ENCODE measurements around the gene FSCN2.

FSCN2 gene

DNA sequence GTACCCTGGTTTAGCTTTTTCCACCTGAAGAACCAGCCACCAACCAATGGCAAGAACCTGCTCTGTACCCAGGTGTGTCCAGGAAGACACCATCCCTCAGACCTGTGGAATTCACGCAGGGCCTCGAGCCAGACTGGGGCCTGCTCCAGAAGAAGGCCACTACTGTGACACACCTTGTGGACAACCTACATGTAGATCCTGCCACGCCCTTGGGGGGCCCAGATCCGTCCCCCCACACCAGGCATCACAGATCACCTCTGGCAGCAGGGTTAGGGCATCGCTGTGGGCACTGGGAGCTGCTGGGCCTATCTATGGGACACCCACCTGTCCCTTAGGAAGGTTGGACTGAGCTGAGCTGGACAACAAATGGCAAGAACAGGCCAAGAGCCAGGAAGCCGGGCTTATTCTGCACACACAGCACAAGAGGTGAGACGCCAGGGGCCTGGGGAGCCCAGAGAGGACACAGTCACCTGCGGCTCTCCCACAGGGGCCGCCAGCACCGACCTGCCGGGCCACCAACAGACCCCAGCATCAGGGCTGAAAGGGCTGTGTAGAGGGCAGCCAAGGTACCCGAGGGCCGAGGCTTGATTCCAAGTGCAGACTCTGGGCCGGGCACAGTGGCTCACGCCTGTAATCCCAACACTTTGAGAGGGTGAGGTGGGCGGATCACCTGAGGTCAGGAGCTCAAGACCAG lies 16.3 kb downstream of the FSCN2 start:
- DNase-seq = no peak

DNA sequence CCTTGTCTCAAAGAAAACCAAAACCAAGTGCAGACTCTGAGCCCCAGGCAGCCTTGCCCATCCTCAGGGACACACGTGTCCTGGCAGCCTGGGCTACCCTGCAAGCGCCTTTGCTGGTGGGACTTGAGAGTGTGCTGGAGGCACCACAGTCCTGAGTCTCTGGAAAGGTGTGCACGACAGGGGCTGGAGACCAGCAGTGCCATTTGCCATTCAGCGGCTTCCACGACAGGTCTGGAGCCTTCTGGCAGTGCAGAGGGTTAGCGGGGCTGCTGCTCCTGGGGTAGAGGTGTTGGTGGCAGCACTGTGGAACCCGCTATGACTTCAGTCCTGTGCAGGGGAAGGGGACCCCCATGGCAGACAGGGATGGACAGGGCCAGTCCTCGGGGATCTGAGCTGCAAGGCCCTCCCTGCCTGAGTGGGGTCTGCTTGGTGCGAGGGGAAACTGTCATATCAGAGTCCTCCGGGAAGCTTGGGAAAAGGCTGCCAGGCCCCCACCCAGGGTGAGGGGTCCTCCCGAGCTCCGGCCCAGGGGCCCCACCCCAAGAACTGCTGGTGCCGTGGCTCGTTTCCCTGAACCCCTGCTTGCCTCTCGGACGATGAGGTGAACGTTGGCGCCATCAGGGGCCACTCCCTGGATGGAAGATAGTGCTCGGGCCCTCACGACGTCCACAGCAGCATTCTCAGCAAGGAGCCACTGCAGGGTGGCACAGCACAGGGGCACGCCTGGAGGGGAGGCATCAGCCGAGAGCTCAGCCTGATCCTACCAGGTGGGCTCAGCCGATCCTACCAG lies 17.2 kb downstream of the FSCN2 start:
- DNase-seq = no peak

DNA sequence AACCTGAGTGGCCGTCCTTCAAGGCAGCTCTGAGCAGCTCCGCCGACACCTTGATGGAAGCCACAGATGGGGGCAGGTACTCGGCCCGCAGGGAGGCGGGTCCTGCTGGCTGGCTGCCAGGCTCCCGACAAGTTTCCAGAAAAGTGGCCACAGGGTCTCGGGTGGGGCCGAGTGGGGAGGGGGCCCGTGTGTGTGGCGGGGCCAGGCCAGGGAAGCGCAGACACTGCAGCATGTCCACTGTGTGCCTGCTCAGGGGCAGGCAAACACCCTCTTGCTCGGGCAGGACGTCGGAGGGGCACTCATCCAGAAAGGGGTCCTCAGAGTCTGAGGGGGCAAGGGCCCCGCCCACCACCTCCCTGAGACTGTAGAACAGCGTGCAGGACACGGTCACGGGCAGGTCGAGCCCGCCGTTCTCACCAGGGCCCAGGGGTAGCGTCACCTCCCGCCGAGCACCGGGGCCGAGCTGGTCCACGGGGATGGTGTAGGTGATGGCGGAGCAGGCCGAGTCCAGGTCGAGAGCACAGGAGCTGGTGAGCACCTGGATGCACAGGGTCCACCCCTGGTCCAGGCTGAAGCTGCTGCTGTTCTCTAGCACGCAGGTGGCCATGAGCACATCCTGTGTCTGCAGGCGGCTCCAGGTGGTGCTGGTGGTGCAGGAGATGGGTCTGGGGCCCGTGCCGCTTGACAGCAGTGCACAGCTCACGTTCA lies 18.9 kb downstream of the FSCN2 start:
- DNase-seq = no peak

DNA sequence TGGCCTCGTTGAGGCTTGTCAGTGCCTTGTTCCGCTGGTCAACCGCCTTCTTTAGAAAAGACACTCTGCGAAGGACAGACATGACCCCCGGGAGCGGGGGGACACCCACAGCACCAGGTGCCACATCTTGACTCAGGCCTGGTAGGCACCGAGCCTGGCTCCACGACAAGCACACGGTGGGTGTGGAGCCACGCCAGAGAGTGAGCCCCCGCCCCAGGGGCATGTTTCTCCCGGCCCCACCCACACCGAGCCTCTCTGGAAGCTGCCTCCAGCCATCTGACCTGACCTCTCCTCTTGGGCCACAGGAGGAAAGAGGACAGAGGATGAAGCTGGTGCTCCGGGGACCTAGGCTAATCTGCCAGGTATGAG lies 19.4 kb downstream of the FSCN2 start:
- DNase-seq = no peak

GRCh38 chr17:81549031-81549557 lies 20.9 kb downstream of the FSCN2 start:
- DNase-seq = no peak

DNA sequence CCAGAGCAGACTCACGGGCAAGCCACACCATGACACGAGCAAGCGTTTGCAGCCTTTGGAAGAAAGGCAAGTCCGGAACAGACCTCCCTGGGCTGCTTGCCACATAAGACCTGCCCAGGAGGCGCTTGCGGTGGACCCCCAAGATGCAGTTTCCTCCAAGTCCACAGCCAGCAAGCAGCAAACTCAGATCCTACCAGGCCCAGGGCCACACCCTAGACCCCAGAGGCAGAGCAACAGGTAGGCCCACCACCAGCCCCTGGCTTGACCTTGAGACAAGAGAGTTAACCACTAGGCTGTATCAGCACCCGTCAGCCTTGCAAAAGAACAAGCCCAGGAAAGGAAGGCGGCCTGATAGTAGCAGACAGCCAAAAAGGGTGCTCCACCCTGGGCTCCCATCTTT lies 21.6 kb downstream of the FSCN2 start:
- DNase-seq = no peak

GRCh38 chr17:81550285-81550684 lies 22.1 kb downstream of the FSCN2 start:
- no peak for DNase-seq

DNA sequence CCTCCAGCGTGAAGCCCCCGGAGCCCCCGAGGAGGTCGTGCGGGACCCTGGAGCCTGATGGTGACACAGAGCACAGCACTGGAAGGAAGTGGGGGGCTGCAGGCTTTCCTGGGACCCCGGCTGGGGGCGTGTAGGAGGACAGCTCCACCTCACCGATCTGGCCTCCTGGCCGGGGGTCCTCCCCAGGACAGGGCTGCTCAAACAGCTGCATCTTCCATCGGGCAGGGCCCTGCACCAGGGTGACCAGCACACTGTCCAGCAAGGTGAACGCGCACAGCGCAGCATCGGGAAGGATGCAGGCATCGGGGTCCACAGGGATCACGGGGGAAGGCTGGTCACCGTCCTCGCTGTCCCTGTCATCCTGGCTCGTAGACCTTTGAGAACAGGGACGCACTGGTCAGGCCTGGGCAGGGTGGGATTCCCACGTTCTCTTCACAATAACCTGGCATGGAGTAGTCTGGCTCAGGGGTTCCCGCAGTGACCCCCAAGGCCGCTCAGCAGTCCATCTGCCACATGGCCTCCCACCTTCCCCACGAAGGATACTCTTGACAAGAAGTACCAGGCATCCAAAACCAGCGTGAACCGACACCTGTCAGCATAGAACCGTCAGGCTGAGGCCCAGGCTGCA lies 22.8 kb downstream of the FSCN2 start:
- DNase-seq = no peak

DNA sequence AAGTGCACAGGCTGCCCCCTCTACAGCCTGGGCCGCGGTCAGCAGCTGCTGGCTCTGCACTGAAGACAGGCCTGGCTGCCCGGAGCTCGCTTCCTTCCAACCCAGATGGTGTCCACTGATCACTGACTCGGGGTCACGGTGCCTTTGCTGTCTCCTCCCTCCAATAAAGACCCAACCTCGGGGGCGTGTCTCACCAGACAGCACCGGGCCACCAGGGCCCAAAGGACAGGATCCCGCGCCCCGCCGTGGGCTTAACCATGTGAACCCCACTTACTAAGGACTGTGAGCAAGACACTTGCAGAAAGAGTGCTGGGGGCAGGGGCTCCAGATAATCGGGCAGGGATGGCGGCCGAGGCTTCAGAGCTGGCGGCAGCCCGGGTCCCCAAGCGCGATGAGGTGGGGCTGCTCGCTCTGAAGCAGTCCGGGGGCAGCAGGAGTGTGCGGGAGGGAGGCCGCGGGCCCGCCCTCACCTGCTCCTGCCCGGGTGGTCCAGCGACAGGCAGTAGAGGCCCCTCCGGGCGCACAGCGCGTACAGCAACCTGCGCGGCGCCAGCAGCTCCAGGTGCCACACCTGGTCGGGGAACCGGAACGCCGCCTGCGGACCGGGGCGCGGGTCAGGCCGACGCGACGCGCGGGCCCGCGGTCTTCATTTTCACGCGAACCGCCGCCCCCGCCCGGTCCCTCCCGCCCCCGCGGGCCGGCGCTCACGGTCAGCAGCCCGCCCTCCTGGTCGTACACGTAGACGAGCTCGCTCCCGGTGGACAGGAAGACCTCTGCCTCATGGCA lies 23.5 kb downstream of the FSCN2 start:
- DNase-seq = no peak

DNA sequence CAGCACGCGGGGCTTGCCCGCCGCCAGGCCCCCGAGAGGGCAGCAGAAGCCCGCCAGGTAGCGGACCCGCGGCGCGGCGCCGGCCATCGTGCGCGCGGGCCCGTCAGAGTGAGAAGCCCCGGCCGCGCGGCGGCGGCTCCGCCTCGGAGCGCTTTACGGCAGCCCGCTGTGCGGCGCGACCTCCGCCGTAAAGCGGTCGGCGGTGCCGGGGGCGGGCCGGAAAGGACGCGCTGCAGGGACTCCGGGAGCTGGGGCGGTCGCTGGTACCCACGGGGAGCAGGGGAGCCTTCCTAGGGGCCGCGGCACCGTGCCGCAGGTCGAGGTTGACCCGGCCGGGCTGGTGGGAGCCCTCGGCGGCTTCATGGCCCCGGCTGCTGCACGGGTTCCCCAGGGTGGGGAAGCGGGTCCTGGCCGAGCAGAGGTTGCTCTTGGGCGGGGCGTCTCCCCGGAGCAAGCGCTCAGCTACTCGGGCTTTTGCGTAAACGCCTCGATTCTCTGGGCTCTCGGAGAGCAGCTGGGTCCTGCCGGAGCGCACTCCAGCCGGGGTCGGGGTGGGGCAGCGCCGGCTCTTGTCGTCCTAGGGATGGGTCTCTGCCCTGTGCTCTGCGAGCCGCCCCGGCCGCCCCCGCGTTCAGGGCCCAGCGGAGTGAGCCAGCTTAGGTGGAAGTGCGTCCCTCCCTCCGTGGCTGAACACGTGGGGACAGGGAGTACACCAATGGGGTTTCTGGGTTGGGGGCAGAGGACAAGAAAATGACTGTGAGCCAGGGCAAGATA lies 24.3 kb downstream of the FSCN2 start, which contains the start of gene FAAP100:
FAAP100 (minus strand) TSS at position 110 of the 774 bp plus-strand sequence; CDS start at position 87, 23 bp downstream.
- peak; percentile 80 for DNase-seq

GRCh38 chr17:81553018-81553615 lies 24.9 kb downstream of the FSCN2 start:
- DNase-seq = peak; percentile 68

DNA sequence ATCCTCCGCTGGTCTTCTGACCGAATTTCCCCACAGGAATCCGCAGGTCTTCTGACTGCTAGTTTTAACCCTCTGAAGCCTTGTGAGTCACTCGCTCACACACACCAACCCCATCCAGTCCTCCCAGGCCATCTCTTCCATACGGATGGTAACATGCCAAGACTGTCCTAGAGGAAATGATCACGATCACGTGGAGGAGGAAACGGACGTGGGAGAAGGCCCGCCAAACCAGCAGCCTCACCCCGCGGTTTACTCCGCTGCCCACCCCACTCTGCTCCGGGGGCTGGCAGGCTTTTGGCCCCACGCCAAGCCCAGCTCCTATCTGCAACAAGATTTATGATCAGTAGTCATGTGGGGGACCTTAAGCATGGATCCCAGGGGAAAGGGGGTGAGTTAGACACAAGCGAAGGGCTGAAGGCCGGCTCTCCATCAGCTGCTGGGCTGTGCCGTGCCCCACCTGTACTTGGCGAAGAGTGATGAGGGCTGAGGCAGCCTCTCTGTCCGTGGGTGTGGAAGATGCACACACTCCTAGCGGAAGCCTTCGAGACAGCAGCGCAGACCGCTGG lies 25.5 kb downstream of the FSCN2 start:
- DNase-seq = no peak

DNA sequence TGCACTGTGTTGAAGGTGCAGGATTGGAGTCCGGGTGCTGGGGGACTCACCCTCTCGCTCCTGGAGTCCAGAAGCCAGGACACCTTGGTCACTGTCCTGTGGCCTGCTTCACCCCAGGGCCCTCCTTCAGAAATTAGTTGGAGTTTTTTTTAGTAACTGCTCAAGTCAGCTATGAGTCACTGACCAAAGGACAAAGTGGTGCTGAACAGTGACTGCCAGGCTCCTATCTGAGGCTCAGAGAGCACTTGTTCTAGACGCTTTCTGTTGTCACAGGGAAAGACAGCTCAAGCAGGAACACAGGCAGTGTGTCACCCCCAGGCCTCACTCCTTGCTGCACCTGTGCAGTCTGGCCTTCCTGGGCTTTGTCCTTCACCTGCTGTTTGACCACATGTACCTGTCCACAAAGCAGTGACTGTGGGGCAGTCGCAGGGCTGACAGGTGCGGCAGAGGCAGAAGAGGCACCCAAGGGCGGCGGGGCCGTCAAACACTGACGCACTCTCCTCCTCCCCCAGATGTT lies 28.1 kb downstream of the FSCN2 start:
- no peak for DNase-seq

DNA sequence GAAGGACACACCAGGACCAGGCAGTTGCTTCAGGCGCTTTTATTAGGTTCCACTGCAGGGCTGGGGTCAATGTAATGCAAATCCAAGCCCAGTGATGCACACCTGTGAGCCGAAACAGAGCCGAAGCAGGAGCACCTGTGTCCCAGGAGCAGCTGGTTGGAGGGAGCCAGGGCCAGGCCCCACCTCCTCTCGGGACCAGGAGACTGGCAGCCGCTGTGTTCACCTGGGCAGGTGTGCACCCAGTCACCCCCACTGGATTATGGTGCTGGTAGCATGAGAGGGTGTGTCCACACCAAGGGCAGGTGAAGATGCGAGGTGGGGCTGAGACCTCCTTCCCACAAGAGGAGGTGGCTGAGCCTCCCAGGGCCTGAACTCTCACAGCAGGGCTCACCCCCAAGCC lies 28.7 kb downstream of the FSCN2 start:
- DNase-seq = no peak

GRCh38 chr17:81557276-81558114 lies 29.3 kb downstream of the FSCN2 start:
- no peak for DNase-seq

- no peak for DNase-seq
Observed at GRCh38 chr17:81558115-81558468, 29.9 kb downstream of the FSCN2 start.

DNA sequence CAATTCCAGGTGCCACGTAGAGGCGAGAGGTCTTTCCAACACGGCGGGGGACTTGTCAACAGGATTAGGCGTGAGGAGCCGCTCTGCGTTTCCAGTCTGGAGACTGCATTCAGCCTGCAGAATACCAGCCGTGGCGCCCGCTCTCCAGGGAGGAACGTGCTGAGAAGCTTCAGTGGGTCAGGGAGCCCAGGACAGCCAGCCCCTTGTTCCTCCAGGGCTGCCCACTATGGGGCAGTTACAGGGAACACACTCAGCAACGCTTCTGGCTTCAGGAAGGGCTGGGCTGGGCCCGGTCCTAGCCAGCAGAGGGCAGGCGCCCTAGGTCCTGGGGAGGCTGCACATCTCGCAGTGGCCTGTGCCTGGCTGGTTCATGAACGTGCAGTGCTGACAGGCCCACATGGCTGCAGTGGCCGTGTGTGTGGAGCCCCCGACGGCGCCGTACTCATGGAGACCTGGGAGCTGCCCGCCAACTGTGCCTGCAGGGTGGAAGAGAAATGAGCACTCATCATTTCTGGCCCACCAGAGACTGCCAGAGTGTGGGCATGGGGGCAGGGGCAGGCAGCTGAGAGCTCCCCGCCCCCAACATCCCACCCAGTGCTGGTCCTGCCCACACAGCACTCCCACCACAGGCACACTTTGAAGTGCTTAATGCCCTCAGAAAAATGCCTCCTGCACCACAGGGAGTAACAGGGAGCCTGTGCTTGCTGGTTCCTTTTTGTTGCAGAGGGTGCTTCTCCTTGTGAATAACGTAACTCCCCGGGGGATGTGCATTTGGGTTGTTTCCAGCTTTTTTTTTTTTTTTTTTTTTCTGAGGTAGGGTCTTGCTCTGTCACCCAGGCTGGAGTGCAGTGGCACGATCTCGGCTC lies 31.0 kb downstream of the FSCN2 start:
- no peak for DNase-seq

- DNase-seq = no peak
Observed at GRCh38 chr17:81561494-81561885, 33.3 kb downstream of the FSCN2 start.
